B cell (primary cell): Measurements from ENCODE around the gene PICK1.

Experiments
- EZH2 ChIP-seq: IDR thresholded peaks from 2 replicates; pipeline ENCODE4 v1.6.1; 2012; ENCODE audit warnings: borderline replicate concordance, low read depth, mild to moderate bottlenecking, moderate library complexity, low read length; ENCODE audit not compliant: insufficient read depth, poor library complexity, severe bottlenecking
- TF ChIP-seq, protein P1 (sequence below): fragments of 200-600 bp; IDR thresholded peaks from one replicate; pipeline ENCODE4 v1.8.0; 2022; ENCODE audit warnings: antibody characterized with exemption, mild to moderate bottlenecking

DNA sequence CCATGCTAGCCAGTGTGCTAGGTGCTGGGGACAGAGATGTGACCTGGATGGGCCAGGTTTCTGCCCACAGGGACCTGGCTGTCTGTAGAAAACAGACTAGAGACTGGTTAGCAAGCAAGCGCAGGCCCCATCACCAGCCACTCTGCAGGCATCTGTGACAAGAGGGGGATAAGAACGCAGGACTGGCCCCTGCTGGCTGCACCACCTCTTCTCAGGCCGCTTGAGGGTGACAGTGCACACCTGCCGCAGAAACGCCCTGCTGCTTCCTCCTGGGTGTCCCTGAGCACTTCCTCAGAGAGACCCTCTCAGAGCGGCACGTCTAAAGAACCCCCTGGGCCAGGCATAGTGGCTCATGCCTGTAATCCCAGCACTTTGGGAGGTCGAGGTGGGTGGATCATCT is 5.9 kb upstream of the PICK1 start:
- TF ChIP-seq, protein P1, sequence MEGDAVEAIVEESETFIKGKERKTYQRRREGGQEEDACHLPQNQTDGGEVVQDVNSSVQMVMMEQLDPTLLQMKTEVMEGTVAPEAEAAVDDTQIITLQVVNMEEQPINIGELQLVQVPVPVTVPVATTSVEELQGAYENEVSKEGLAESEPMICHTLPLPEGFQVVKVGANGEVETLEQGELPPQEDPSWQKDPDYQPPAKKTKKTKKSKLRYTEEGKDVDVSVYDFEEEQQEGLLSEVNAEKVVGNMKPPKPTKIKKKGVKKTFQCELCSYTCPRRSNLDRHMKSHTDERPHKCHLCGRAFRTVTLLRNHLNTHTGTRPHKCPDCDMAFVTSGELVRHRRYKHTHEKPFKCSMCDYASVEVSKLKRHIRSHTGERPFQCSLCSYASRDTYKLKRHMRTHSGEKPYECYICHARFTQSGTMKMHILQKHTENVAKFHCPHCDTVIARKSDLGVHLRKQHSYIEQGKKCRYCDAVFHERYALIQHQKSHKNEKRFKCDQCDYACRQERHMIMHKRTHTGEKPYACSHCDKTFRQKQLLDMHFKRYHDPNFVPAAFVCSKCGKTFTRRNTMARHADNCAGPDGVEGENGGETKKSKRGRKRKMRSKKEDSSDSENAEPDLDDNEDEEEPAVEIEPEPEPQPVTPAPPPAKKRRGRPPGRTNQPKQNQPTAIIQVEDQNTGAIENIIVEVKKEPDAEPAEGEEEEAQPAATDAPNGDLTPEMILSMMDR: no peak
- no peak for TF ChIP-seq EZH2
